GM19035 (cell line): ENCODE measurements around the gene RFX2.
"Not testable (repeated sequence)": the region's sequence is repeated elsewhere in the genome, so short reads cannot be mapped to it uniquely, and the experiment has no call there.

Experiments
- ATAC-seq: cut with Tn5 transposase; IDR thresholded peaks from one replicate; pipeline ENCODE4 v1.9.1; 2021; ENCODE audit not compliant: unreplicated experiment

RFX2 gene

GRCh38 chr19:6017576-6017975 lies 92.7 kb downstream of the RFX2 start:
- no peak for ATAC-seq

- no peak for ATAC-seq
Measured at GRCh38 chr19:6015841-6016545, 94.3 kb downstream of the RFX2 start.

- ATAC-seq = no peak
Measured at GRCh38 chr19:6014551-6015135, 95.7 kb downstream of the RFX2 start.

- ATAC-seq = no peak
Measured at GRCh38 chr19:6012426-6013170, 97.7 kb downstream of the RFX2 start.

GRCh38 chr19:6011794-6012193 lies 98.5 kb downstream of the RFX2 start:
- no peak for ATAC-seq

GRCh38 chr19:6011206-6011605 lies 99.1 kb downstream of the RFX2 start:
- no peak for ATAC-seq

- ATAC-seq = no peak
Measured at GRCh38 chr19:6010107-6010506, 100.2 kb downstream of the RFX2 start.

- no peak for ATAC-seq
Measured at GRCh38 chr19:6007866-6008265, 102.4 kb downstream of the RFX2 start.

- ATAC-seq = no peak
Measured at GRCh38 chr19:6006896-6007295, 103.4 kb downstream of the RFX2 start.

GRCh38 chr19:6006070-6006446 lies 104.2 kb downstream of the RFX2 start:
- not testable (repeated sequence) for ATAC-seq

- no peak for ATAC-seq
Measured at GRCh38 chr19:6005321-6006069, 104.8 kb downstream of the RFX2 start.

GRCh38 chr19:6003976-6004375 lies 106.3 kb downstream of the RFX2 start:
- no peak for ATAC-seq

GRCh38 chr19:6002591-6002990 lies 107.7 kb downstream of the RFX2 start:
- no peak for ATAC-seq

- ATAC-seq = no peak
Measured at GRCh38 chr19:6000228-6000847, 110.0 kb downstream of the RFX2 start.

GRCh38 chr19:5999693-6000092 lies 110.6 kb downstream of the RFX2 start:
- no peak for ATAC-seq

- ATAC-seq = no peak
Measured at GRCh38 chr19:5997371-5997770, 112.9 kb downstream of the RFX2 start.

GRCh38 chr19:5996623-5997320 lies 113.5 kb downstream of the RFX2 start:
- ATAC-seq = no peak

- ATAC-seq = no peak
Measured at GRCh38 chr19:5996102-5996501, 114.2 kb downstream of the RFX2 start.

GRCh38 chr19:5995606-5996005 lies 114.7 kb downstream of the RFX2 start:
- no peak for ATAC-seq

GRCh38 chr19:5994405-5995165 lies 115.7 kb downstream of the RFX2 start:
- ATAC-seq = no peak
